ENCODE results near the gene LRBA. TPM values are rescaled to one million over a fixed set of nuclear protein-coding genes. Genes with fewer than 3 reads are reported as not detected.

LRBA gene
- total and polyA plus RNA-seq, 4 donors, result 11.8 to 149 (median 34.2) TPM

DNA sequence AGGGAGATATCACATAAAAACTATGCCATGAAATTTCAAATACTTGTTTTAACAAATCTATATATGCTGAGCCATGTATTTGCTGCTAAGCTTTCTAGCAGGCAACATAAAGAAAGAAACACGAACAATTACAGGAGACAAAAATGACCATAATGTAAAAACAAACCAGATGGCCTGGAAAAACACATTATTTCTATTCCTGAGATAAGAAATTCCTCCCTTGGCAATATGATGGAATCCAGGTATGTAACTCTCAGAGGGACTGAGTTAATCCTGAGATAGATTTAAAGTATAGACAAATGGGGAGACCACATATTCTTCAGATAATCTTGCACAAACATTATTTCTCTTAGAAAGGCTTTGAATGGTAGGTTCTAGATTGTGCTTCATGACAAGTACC, 657.3 kb downstream of the LRBA start:
- TF ChIP-seq, protein P1, sequence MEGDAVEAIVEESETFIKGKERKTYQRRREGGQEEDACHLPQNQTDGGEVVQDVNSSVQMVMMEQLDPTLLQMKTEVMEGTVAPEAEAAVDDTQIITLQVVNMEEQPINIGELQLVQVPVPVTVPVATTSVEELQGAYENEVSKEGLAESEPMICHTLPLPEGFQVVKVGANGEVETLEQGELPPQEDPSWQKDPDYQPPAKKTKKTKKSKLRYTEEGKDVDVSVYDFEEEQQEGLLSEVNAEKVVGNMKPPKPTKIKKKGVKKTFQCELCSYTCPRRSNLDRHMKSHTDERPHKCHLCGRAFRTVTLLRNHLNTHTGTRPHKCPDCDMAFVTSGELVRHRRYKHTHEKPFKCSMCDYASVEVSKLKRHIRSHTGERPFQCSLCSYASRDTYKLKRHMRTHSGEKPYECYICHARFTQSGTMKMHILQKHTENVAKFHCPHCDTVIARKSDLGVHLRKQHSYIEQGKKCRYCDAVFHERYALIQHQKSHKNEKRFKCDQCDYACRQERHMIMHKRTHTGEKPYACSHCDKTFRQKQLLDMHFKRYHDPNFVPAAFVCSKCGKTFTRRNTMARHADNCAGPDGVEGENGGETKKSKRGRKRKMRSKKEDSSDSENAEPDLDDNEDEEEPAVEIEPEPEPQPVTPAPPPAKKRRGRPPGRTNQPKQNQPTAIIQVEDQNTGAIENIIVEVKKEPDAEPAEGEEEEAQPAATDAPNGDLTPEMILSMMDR (IDR thresholded peaks at IDR 0.05; ENCODE audit: control extremely low read depth, extremely low read depth), result no peak
- H3K9me3 ChIP-seq (ENCODE audit: control insufficient read depth in 4 of 4, insufficient read depth in 3 of 4, low read length in 3 of 4), result no peaks in the 10 kb centered on the region
- peaks cover 0 to 2% (median 0%) of the 10 kb centered on the region in 4 donors for H3K36me3 ChIP-seq (ENCODE audit: control insufficient read depth in 4 of 4, insufficient read depth in 4 of 4, low read length in 4 of 4)
- DNase-seq (no peak), ATAC-seq (ENCODE audit: insufficient read depth, low FRiP score) (no peak)
- no peak overlapping the region for H3K4me3 ChIP-seq
- 98 to 100% methylated on average over 1 of the region's 1 CpG for whole genome bisulfite sequencing, 2 donors
- peaks cover 0 to 36% (median 2%) of the 10 kb centered on the region in 5 donors for H3K4me1 ChIP-seq (ENCODE audit: control insufficient read depth in 5 of 5, insufficient read depth in 5 of 5, low read length in 5 of 5)
- H3K9ac ChIP-seq (ENCODE audit: insufficient read depth in 1 of 2, low read length in 2 of 2), result no peak overlapping the region
- no peak overlapping the region for H3K27ac ChIP-seq (ENCODE audit: low read depth in 1 of 2, low read length in 1 of 2)
- H3K27me3 ChIP-seq (ENCODE audit: control insufficient read depth in 3 of 3, insufficient read depth in 3 of 3, low read length in 2 of 3), result no peaks in the 10 kb centered on the region

DNA sequence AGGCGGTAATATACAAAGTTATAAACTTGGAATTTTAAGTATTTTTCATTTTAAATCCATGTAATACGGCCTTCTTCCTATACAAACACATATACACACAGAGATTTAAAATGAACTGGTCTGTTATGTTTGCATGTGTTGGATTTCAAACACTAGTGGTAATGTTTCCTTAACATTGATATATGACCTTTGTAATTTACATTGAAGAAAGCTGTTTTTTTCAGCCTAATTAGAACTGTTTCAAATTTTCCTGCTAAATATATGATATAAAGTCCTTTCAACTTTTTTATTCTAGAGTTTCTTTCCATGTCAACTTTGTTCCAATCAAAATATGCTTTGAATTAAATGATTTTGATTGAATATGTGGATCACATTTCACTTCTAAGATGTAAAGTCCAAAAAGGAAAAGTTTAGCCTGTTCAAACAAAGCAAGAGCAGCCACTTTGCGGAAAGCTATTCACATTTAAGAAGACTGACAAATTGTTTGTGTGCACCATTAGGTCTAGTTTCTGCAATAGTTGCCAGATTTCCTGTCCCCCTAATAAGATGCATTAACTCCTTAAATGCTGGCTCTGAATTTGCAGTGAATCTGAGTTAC, 659.1 kb downstream of the LRBA start:
- H3K4me1 ChIP-seq (ENCODE audit: control insufficient read depth in 5 of 5, insufficient read depth in 5 of 5, low read length in 5 of 5), result peaks cover 0 to 37% (median 2%) of the 10 kb centered on the region in 5 donors
- ATAC-seq (ENCODE audit: insufficient read depth, low FRiP score) (no peak), DNase-seq (peak in 2 of 3 donors; percentile 38 to 49)
- no peak overlapping the region for H3K27ac ChIP-seq (ENCODE audit: low read depth in 1 of 2, low read length in 1 of 2)
- H3K9me3 ChIP-seq (ENCODE audit: control insufficient read depth in 4 of 4, insufficient read depth in 3 of 4, low read length in 3 of 4), result no peaks in the 10 kb centered on the region
- TF ChIP-seq, protein P1 (IDR thresholded peaks at IDR 0.05; ENCODE audit: control extremely low read depth, extremely low read depth), result no peak
- WGBS, 2 donors, result 81 to 88% methylated on average over 3 of the region's 3 CpGs
- no peaks in the 10 kb centered on the region for H3K27me3 ChIP-seq (ENCODE audit: control insufficient read depth in 3 of 3, insufficient read depth in 3 of 3, low read length in 2 of 3)
- no peak overlapping the region for H3K9ac ChIP-seq (ENCODE audit: insufficient read depth in 1 of 2, low read length in 2 of 2)
- H3K4me3 ChIP-seq, result no peak overlapping the region
- H3K36me3 ChIP-seq (ENCODE audit: control insufficient read depth in 4 of 4, insufficient read depth in 4 of 4, low read length in 4 of 4), result no peaks in the 10 kb centered on the region

DNA sequence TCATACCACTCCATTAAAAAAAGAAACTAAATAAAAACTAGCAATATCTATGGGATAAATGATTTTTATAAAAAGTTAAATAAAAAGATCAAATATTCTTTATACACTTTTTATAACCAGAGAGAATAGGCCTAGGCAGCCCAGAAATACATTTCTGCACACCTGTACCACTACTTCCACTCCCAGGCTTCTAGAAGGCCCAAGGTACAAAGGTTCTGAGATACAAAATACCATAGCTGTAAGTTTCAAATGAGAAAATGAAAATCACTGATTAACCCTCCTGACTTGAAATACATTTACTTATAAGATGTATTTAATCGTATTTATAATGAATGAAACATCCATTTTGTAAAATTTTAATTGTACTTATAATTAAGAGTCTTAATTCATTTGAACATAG, 659.7 kb downstream of the LRBA start:
- no peak for ATAC-seq (ENCODE audit: insufficient read depth, low FRiP score)

More for the DNA sequence above, 659.7 kb downstream of the LRBA start:
- WGBS, 2 donors, result 93 to 96% methylated on average over 1 of the region's 1 CpG
- no peaks in the 10 kb centered on the region for H3K9me3 ChIP-seq (ENCODE audit: control insufficient read depth in 4 of 4, insufficient read depth in 3 of 4, low read length in 3 of 4)
- DNase-seq, result no peak
- H3K27me3 ChIP-seq (ENCODE audit: control insufficient read depth in 3 of 3, insufficient read depth in 3 of 3, low read length in 2 of 3), result no peaks in the 10 kb centered on the region
- TF ChIP-seq, protein P1 (IDR thresholded peaks at IDR 0.05; ENCODE audit: control extremely low read depth, extremely low read depth), result no peak
- peaks cover 0 to 37% (median 2%) of the 10 kb centered on the region in 5 donors for H3K4me1 ChIP-seq (ENCODE audit: control insufficient read depth in 5 of 5, insufficient read depth in 5 of 5, low read length in 5 of 5)
- no peaks in the 10 kb centered on the region for H3K36me3 ChIP-seq (ENCODE audit: control insufficient read depth in 4 of 4, insufficient read depth in 4 of 4, low read length in 4 of 4)
- no peak overlapping the region for H3K9ac ChIP-seq (ENCODE audit: insufficient read depth in 1 of 2, low read length in 2 of 2)
- no peak overlapping the region for H3K4me3 ChIP-seq
- H3K27ac ChIP-seq (ENCODE audit: low read depth in 1 of 2, low read length in 1 of 2), result no peak overlapping the region
